ENCODE results near the gene DOCK4. TPM values are rescaled to one million over a fixed set of nuclear protein-coding genes. Genes with fewer than 3 reads are reported as not detected.

DOCK4 gene
- total and polyA plus RNA-seq, 7 donors, result 1.8 to 12.7 (median 7.1) TPM

GRCh38 chr7:111840528-111840927 lies 365.7 kb downstream of the DOCK4 start:
- intact Hi-C loops (cut with DNase I), result no loop called here
- H3K9me3 ChIP-seq, result no peaks in the 10 kb centered on the region
- no peaks in the 10 kb centered on the region for H3K4me1 ChIP-seq
- TF ChIP-seq CTCF (IDR thresholded peaks at IDR 0.05), result no peak
- no peaks in the 10 kb centered on the region for H3K27me3 ChIP-seq (ENCODE audit: insufficient read depth in 3 of 3, low read length in 2 of 3)
- peaks cover 0 to 28% of the 10 kb centered on the region in 2 donors for H3K36me3 ChIP-seq (ENCODE audit: insufficient read depth in 1 of 2, low read depth in 1 of 2)
- no peak for ATAC-seq
- DNase-seq, result no peak
- H3K27ac ChIP-seq, result no peak overlapping the region
- WGBS, 3 donors, result 90 to 91% (median 91%) methylated on average over 3 of the region's 3 CpGs
- no peak overlapping the region for H3K4me3 ChIP-seq

- ATAC-seq, result no peak
- Histone ChIP-seq H3K9me3 (no peaks in the 10 kb centered on the region), H3K27me3 (ENCODE audit: insufficient read depth in 3 of 3, low read length in 2 of 3) (no peaks in the 10 kb centered on the region), H3K27ac (no peak overlapping the region), H3K36me3 (ENCODE audit: insufficient read depth in 1 of 2, low read depth in 1 of 2) (peaks cover 0 to 21% of the 10 kb centered on the region in 2 donors), H3K4me1 (no peaks in the 10 kb centered on the region), H3K4me3 (no peak overlapping the region)
- DNase-seq, result no peak
- intact Hi-C loops (cut with DNase I), result no loop called here
- no peak for TF ChIP-seq CTCF (IDR thresholded peaks at IDR 0.05)
Observed at GRCh38 chr7:111839261-111839660, 366.9 kb downstream of the DOCK4 start.

- ATAC-seq, result no peak
- WGBS, 3 donors, result 83 to 95% (median 91%) methylated on average over 1 of the region's 1 CpG
- Histone ChIP-seq H3K27ac (no peak overlapping the region), H3K27me3 (ENCODE audit: insufficient read depth in 3 of 3, low read length in 2 of 3) (no peaks in the 10 kb centered on the region), H3K36me3 (ENCODE audit: insufficient read depth in 1 of 2, low read depth in 1 of 2) (peaks cover 0 to 11% of the 10 kb centered on the region in 2 donors), H3K4me1 (no peaks in the 10 kb centered on the region), H3K4me3 (no peak overlapping the region), H3K9me3 (no peaks in the 10 kb centered on the region)
- DNase-seq, result no peak
- intact Hi-C loops (cut with DNase I), result no loop called here
- TF ChIP-seq CTCF (IDR thresholded peaks at IDR 0.05), result no peak
Observed at GRCh38 chr7:111836592-111836991, 369.6 kb downstream of the DOCK4 start.

GRCh38 chr7:111835066-111835465 lies 371.1 kb downstream of the DOCK4 start:
- H3K4me1 ChIP-seq, result no peaks in the 10 kb centered on the region
- intact Hi-C loops (cut with DNase I), result no loop called here
- peaks cover 0 to 14% of the 10 kb centered on the region in 2 donors for H3K36me3 ChIP-seq (ENCODE audit: insufficient read depth in 1 of 2, low read depth in 1 of 2)
- TF ChIP-seq CTCF (IDR thresholded peaks at IDR 0.05), result no peak
- no peaks in the 10 kb centered on the region for H3K27me3 ChIP-seq (ENCODE audit: insufficient read depth in 3 of 3, low read length in 2 of 3)
- H3K27ac ChIP-seq, result no peak overlapping the region
- no peaks in the 10 kb centered on the region for H3K9me3 ChIP-seq
- DNase-seq (no peak), ATAC-seq (no peak)
- no peak overlapping the region for H3K4me3 ChIP-seq

GRCh38 chr7:111834367-111834766 lies 371.8 kb downstream of the DOCK4 start:
- Histone ChIP-seq H3K27ac (no peak overlapping the region), H3K27me3 (ENCODE audit: insufficient read depth in 3 of 3, low read length in 2 of 3) (no peaks in the 10 kb centered on the region), H3K36me3 (ENCODE audit: insufficient read depth in 1 of 2, low read depth in 1 of 2) (peaks cover 0 to 14% of the 10 kb centered on the region in 2 donors), H3K4me1 (no peaks in the 10 kb centered on the region), H3K4me3 (no peak overlapping the region), H3K9me3 (no peaks in the 10 kb centered on the region)
- no peak for TF ChIP-seq CTCF (IDR thresholded peaks at IDR 0.05)
- WGBS, 3 donors, result 90 to 94% (median 90%) methylated on average over 2 of the region's 2 CpGs
- ATAC-seq (no peak), DNase-seq (no peak)
- intact Hi-C loops (cut with DNase I), result no loop called here

Data from psoas muscle (tissue), 8 donors.